WTC11 (cell line): Measurements from ENCODE around the gene SEC61A2.

Experiments used
- E2F4 ChIP-seq: sonication (generic); formaldehyde crosslinking; IDR thresholded peaks from 2 replicates; pipeline ENCODE4 v1.8.1; 2022; ENCODE audit warnings: low read depth, mild to moderate bottlenecking, moderate library complexity, missing genetic modification reagents, borderline replicate concordance
- ESRRA ChIP-seq: sonication (generic); formaldehyde crosslinking; IDR thresholded peaks from 2 replicates; pipeline ENCODE4 v1.8.1; 2022; ENCODE audit warnings: mild to moderate bottlenecking, missing genetic modification reagents, borderline replicate concordance
- FOXJ3 ChIP-seq: sonication (generic); formaldehyde crosslinking; IDR thresholded peaks from 2 replicates; pipeline ENCODE4 v1.9.0; 2021; ENCODE audit warnings: missing genetic modification reagents, mild to moderate bottlenecking, borderline replicate concordance
- MAX ChIP-seq: sonication (generic); formaldehyde crosslinking; IDR thresholded peaks from 2 replicates; pipeline ENCODE4 v1.8.0; 2022; ENCODE audit warnings: mild to moderate bottlenecking, missing genetic modification reagents
- NFATC4 ChIP-seq: fragments of 250-450 bp; sonication (Bioruptor Pico); IDR thresholded peaks from 2 replicates; pipeline ENCODE4 v1.9.0; 2021; ENCODE audit warnings: mild to moderate bottlenecking
- NFYB ChIP-seq: sonication (generic); formaldehyde crosslinking; conservative IDR thresholded peaks from 2 replicates; pipeline ENCODE4 v1.8.0; 2022; ENCODE audit warnings: low read depth, missing genetic modification reagents
- NR1H2 ChIP-seq: sonication (generic); formaldehyde crosslinking; IDR thresholded peaks from 2 replicates; pipeline ENCODE4 v1.9.0; 2021; ENCODE audit warnings: mild to moderate bottlenecking, moderate library complexity, missing genetic modification reagents
- SMAD3 ChIP-seq: sonication (generic); formaldehyde crosslinking; IDR thresholded peaks from 2 replicates; pipeline ENCODE4 v1.8.0; 2022; ENCODE audit warnings: missing genetic modification reagents, mild to moderate bottlenecking, borderline replicate concordance
- TCF7 ChIP-seq: sonication (generic); formaldehyde crosslinking; IDR thresholded peaks from 2 replicates; pipeline ENCODE4 v1.8.0; 2022; ENCODE audit warnings: mild to moderate bottlenecking, low read depth, missing genetic modification reagents, moderate library complexity
- TP53 ChIP-seq: sonication (generic); formaldehyde crosslinking; IDR thresholded peaks from 2 replicates; pipeline ENCODE4 v1.8.1; 2023; ENCODE audit warnings: mild to moderate bottlenecking, missing genetic modification reagents
- ZNF671 ChIP-seq: fragments of 250-450 bp; sonication (Bioruptor Pico); IDR thresholded peaks from 2 replicates; pipeline ENCODE4 v1.8.0; 2021; ENCODE audit warnings: mild to moderate bottlenecking
- TF ChIP-seq, protein P1 (sequence below): fragments of 200-600 bp; IDR thresholded peaks from 2 replicates; pipeline ENCODE4 v1.8.0; 2022; ENCODE audit warnings: antibody characterized with exemption
- TF ChIP-seq, protein P2 (sequence below): sonication (generic); formaldehyde crosslinking; IDR thresholded peaks from 2 replicates; pipeline ENCODE4 v1.8.0; 2022; ENCODE audit warnings: mild to moderate bottlenecking, missing genetic modification reagents

- TF ChIP-seq, protein P1, sequence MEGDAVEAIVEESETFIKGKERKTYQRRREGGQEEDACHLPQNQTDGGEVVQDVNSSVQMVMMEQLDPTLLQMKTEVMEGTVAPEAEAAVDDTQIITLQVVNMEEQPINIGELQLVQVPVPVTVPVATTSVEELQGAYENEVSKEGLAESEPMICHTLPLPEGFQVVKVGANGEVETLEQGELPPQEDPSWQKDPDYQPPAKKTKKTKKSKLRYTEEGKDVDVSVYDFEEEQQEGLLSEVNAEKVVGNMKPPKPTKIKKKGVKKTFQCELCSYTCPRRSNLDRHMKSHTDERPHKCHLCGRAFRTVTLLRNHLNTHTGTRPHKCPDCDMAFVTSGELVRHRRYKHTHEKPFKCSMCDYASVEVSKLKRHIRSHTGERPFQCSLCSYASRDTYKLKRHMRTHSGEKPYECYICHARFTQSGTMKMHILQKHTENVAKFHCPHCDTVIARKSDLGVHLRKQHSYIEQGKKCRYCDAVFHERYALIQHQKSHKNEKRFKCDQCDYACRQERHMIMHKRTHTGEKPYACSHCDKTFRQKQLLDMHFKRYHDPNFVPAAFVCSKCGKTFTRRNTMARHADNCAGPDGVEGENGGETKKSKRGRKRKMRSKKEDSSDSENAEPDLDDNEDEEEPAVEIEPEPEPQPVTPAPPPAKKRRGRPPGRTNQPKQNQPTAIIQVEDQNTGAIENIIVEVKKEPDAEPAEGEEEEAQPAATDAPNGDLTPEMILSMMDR: no peak
- no peak for TF ChIP-seq NFATC4
- TF ChIP-seq TP53 (CRISPR knock-in tag): no peak
- no peak for TF ChIP-seq NFYB
- no peak for TF ChIP-seq ESRRA
- TF ChIP-seq FOXJ3 (CRISPR knock-in tag): no peak
- TF ChIP-seq NR1H2: no peak
- TF ChIP-seq ZNF671 (CRISPR knock-in tag): no peak
- no peak for TF ChIP-seq TCF7 (CRISPR knock-in tag)
- TF ChIP-seq MAX (CRISPR knock-in tag): no peak
- no peak for TF ChIP-seq E2F4
- TF ChIP-seq, protein P2, sequence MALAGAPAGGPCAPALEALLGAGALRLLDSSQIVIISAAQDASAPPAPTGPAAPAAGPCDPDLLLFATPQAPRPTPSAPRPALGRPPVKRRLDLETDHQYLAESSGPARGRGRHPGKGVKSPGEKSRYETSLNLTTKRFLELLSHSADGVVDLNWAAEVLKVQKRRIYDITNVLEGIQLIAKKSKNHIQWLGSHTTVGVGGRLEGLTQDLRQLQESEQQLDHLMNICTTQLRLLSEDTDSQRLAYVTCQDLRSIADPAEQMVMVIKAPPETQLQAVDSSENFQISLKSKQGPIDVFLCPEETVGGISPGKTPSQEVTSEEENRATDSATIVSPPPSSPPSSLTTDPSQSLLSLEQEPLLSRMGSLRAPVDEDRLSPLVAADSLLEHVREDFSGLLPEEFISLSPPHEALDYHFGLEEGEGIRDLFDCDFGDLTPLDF (CRISPR knock-in tag): no peak
- no peak for TF ChIP-seq SMAD3
These were observed 38.1 kb upstream of the SEC61A2 start for GRCh38 chr10:12091421-12091820.
